MCF 10A (cell line): ENCODE results near the gene NPR2. TPM values are rescaled to one million over a fixed set of nuclear protein-coding genes. Genes with fewer than 3 reads are reported as not detected.

Source experiments
- BruUV-seq: library from RNA; stranded (reverse); fragments of 400-500 nt; replicated peaks from 2 replicates; lab custom pipeline; 2021; lab: Mats Ljungman, UMichigan
- CTCF ChIA-PET: fragments of 300-600 bp; sonication (Branson Sonifier 250); formaldehyde crosslinking; extraction: SDS; loops from one replicate; lab custom pipeline; 2021; ENCODE audit warnings: antibody characterized with exemption, inconsistent platforms; lab: Yijun Ruan, JAX
- POLR2A ChIA-PET: fragments of 300-600, 350-650 bp; sonication (Branson Sonifier 250); formaldehyde crosslinking; extraction: SDS; loops from one replicate; lab custom pipeline; 2020; ENCODE audit warnings: antibody characterized with exemption, inconsistent platforms; lab: Yijun Ruan, JAX
- DNase-seq: peaks from one replicate; pipeline ENCODE4 v3.0.0-alpha.2; 2018; ENCODE audit not compliant: unreplicated experiment
- H3K27ac Mint-ChIP-seq: one replicate; pipeline ENCODE4 v1.8.0; 2022; ENCODE audit warnings: mild to moderate bottlenecking, low read depth, mixed read lengths; ENCODE audit not compliant: unreplicated experiment
- H3K27me3 Mint-ChIP-seq: one replicate; pipeline ENCODE4 v1.8.0; 2022; ENCODE audit warnings: mixed read lengths; ENCODE audit not compliant: insufficient read depth, unreplicated experiment
- H3K36me3 Mint-ChIP-seq: one replicate; pipeline ENCODE4 v1.8.0; 2022; ENCODE audit warnings: mild to moderate bottlenecking, moderate library complexity, mixed read lengths; ENCODE audit not compliant: insufficient read depth, unreplicated experiment
- H3K4me1 Mint-ChIP-seq: one replicate; pipeline ENCODE4 v1.8.0; 2022; ENCODE audit warnings: mixed read lengths; ENCODE audit not compliant: insufficient read depth, unreplicated experiment
- H3K4me3 Mint-ChIP-seq: one replicate; pipeline ENCODE4 v1.8.0; 2022; ENCODE audit warnings: mild to moderate bottlenecking, moderate library complexity, mixed read lengths; ENCODE audit not compliant: unreplicated experiment
- H3K9me3 Mint-ChIP-seq: one replicate; pipeline ENCODE4 v1.8.0; 2022; ENCODE audit warnings: mixed read lengths; ENCODE audit not compliant: unreplicated experiment
- intact Hi-C: fragments of 100-400 bp; cut with micrococcal nuclease; formaldehyde crosslinking; loops from 2 replicates; pipeline ENCODE4 v1.14.1; 2022
- total RNA-seq: library from RNA; stranded (reverse); gene quantifications from 2 replicates; pipeline ENCODE4 v1.2.3, GENCODE V29; 2022
- TF ChIP-seq, protein P1 (sequence below): fragments of 200-600 bp; IDR thresholded peaks from one replicate; pipeline ENCODE4 v1.8.0; 2022; ENCODE audit warnings: antibody characterized with exemption, mild to moderate bottlenecking; ENCODE audit not compliant: unreplicated experiment

Gene NPR2
- total RNA-seq, 1 experiment from 2014 or later, result 5.7 TPM

DNA sequence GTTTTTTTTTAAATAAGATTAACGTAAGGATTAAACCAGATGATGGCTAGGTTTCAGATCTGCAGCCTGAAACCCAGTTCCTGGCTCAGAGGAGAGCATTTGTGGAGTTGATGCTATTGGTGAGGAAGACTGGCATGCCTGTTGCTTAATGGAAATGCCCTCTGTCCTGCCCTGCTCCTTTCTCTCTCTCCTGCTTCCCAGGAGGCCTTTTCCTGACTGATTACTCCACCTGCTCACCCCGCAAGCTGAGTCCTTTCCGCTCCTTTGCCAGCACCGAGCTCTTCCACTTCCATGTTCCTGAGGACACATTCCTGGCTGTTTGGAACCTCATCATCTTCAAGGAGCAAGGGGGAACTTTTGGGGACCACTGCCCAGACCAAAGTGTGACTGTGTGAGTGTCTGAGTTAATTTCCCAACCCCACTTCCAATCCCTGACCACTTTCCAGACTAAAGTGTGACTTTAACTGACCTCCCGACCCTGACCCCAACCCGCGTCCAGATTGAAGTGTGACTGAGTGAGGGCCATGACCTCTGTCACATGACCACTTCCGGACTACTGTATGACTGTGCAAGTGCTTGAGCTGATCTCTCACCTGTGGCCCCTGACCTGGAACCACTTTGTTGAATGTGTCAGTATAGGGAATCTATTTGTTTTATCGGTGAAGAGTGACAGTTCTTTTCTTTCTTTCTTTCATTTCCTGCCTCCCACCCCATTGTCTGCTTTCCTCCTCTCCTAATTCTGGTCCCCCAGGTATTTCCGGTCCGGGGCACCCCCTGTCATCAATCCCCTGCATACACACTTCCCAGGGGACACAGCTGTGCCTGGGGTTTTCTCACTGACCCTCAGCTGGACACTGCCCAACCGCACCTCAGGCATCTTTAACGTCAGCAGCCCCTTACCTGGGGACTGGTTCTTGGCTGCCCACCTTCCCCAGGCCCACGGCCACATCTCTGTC lies 43.1 kb downstream of the NPR2 start:
- no peak for DNase-seq
- BruUV-seq, result no TSS peak
- ChIA-PET CTCF (interaction anchor here (0.7 to 1.6 kb wide), 3 partner anchors 9 to 48 kb away, joined by 3 to 7 read pairs (median 3); no protein-coding TSS in a partner anchor), POLR2A (interaction anchor here (0.6 to 1.4 kb wide), 5 partner anchors 9 to 356 kb away, joined by 3 to 4 read pairs (median 4); partner anchors contain the start of gene CLTA)
- peaks cover 7% of the 10 kb centered on the region for H3K27me3 Mint-ChIP-seq
- no peak overlapping the region for H3K4me3 Mint-ChIP-seq
- H3K4me1 Mint-ChIP-seq, result peaks cover 14% of the 10 kb centered on the region
- H3K27ac Mint-ChIP-seq, result no peak overlapping the region
- intact Hi-C loops, result no loop called here
- H3K36me3 Mint-ChIP-seq, result no peaks in the 10 kb centered on the region
- TF ChIP-seq, protein P1, sequence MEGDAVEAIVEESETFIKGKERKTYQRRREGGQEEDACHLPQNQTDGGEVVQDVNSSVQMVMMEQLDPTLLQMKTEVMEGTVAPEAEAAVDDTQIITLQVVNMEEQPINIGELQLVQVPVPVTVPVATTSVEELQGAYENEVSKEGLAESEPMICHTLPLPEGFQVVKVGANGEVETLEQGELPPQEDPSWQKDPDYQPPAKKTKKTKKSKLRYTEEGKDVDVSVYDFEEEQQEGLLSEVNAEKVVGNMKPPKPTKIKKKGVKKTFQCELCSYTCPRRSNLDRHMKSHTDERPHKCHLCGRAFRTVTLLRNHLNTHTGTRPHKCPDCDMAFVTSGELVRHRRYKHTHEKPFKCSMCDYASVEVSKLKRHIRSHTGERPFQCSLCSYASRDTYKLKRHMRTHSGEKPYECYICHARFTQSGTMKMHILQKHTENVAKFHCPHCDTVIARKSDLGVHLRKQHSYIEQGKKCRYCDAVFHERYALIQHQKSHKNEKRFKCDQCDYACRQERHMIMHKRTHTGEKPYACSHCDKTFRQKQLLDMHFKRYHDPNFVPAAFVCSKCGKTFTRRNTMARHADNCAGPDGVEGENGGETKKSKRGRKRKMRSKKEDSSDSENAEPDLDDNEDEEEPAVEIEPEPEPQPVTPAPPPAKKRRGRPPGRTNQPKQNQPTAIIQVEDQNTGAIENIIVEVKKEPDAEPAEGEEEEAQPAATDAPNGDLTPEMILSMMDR, result no peak
- H3K9me3 Mint-ChIP-seq, result no peaks in the 10 kb centered on the region

DNA sequence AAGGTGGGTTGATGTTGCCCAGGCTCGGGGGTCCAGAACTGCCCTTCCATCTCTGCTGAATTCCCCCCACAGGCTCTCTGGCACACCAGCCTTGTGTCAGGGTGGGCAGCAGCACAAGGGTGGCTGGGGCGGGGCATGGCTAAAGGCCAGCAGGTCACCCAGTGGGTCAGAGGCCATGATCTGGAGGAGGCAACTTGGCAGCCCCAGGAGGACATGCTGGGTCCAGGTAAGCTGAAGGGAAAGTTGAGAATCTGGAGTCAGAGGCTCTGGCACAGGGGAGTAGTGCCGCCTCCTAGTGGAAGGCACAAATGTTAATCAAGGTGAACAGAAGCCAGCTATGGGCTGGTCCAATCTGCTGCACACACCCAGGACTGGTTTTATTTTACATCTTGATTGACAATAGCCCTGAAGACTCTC lies 43.8 kb downstream of the NPR2 start:
- Mint-ChIP-seq H3K27me3 (peaks cover 10% of the 10 kb centered on the region), H3K9me3 (no peaks in the 10 kb centered on the region), H3K4me1 (peaks cover 8% of the 10 kb centered on the region), H3K4me3 (no peak overlapping the region), H3K36me3 (no peaks in the 10 kb centered on the region), H3K27ac (no peak overlapping the region)
- ChIA-PET POLR2A (interaction anchor here (0.8 kb wide), 1 partner anchor 21 kb away, joined by 6 read pairs; the partner anchor contains the start of gene HINT2), CTCF (interaction anchor here (0.6 to 2.1 kb wide), 8 partner anchors 9 to 107 kb away, joined by 3 to 10 read pairs (median 4); no protein-coding TSS in a partner anchor)
- DNase-seq, result peak; percentile 44
- TF ChIP-seq, protein P1, result no peak
- BruUV-seq, result no TSS peak
- intact Hi-C loops, result no loop called here

DNA sequence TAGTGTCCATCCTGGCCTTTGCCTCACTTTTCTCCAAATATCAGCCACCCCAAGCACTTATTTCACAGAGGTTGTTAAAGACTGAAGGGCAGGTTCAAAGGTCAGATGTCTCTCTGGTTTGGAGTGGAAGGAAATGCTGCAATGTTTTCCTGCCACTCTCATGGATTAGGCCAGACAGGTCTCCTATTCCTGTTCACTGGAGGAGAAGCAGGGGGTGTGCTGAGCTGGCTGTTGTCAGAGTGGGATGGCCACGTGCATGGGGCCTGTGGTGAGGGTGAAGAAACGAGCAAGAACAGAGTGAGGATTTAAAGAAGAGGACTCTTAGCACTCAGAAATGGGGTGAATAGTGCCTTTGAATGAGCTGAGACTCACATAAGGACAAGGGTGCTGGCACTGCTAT lies 44.4 kb downstream of the NPR2 start:
- CTCF ChIA-PET, result interaction anchor here (0.6 to 2.1 kb wide), 6 partner anchors 8 to 106 kb away, joined by 3 to 10 read pairs (median 4); no protein-coding TSS in a partner anchor

More for the DNA sequence above, 44.4 kb downstream of the NPR2 start:
- Mint-ChIP-seq H3K27ac (no peak overlapping the region), H3K4me1 (peaks cover 6% of the 10 kb centered on the region), H3K4me3 (no peak overlapping the region), H3K9me3 (no peaks in the 10 kb centered on the region), H3K36me3 (no peaks in the 10 kb centered on the region), H3K27me3 (peaks cover 10% of the 10 kb centered on the region)
- no peak for DNase-seq
- POLR2A ChIA-PET, result interaction anchor here (0.8 to 1.6 kb wide), 2 partner anchors 21 to 22 kb away, joined by 3 to 6 read pairs; partner anchors contain the start of gene HINT2
- BruUV-seq, result no TSS peak
- intact Hi-C loops, result no loop called here
- TF ChIP-seq, protein P1, result no peak
